ENCODE data around the gene INSIG2.

INSIG2 gene

GRCh38 chr2:118056801-118057200 lies 31.5 kb upstream of the INSIG2 start:
- in situ Hi-C loops (cut with MboI; ENCODE audit: low sequenced_read_pairs, unreplicated experiment) = no loop called here
- no peak for TF ChIP-seq CTCF (IDR thresholded peaks at IDR 0.05; ENCODE audit: borderline replicate concordance, control extremely low read depth, extremely low read depth, insufficient read depth, missing control alignments)
- no peak for DNase-seq (ENCODE audit: low spot score)

GRCh38 chr2:118058951-118059350 lies 29.3 kb upstream of the INSIG2 start:
- TF ChIP-seq CTCF (IDR thresholded peaks at IDR 0.05; ENCODE audit: borderline replicate concordance, control extremely low read depth, extremely low read depth, insufficient read depth, missing control alignments) = no peak
- in situ Hi-C loops (cut with MboI; ENCODE audit: low sequenced_read_pairs, unreplicated experiment) = no loop called here
- DNase-seq (ENCODE audit: low spot score) = no peak

GRCh38 chr2:118059919-118060478 lies 28.3 kb upstream of the INSIG2 start:
- no peak for DNase-seq (ENCODE audit: low spot score)
- in situ Hi-C loops (cut with MboI; ENCODE audit: low sequenced_read_pairs, unreplicated experiment) = no loop called here
- TF ChIP-seq CTCF (IDR thresholded peaks at IDR 0.05; ENCODE audit: borderline replicate concordance, control extremely low read depth, extremely low read depth, insufficient read depth, missing control alignments) = no peak

GRCh38 chr2:118061135-118061955 lies 26.9 kb upstream of the INSIG2 start:
- peak; percentile 11 for DNase-seq (ENCODE audit: low spot score)
- TF ChIP-seq CTCF (IDR thresholded peaks at IDR 0.05; ENCODE audit: borderline replicate concordance, control extremely low read depth, extremely low read depth, insufficient read depth, missing control alignments) = peak; percentile 54
- in situ Hi-C loops (cut with MboI; ENCODE audit: low sequenced_read_pairs, unreplicated experiment) = no loop called here

- DNase-seq (ENCODE audit: low spot score) = no peak
- in situ Hi-C loops (cut with MboI; ENCODE audit: low sequenced_read_pairs, unreplicated experiment) = no loop called here
- TF ChIP-seq CTCF (IDR thresholded peaks at IDR 0.05; ENCODE audit: borderline replicate concordance, control extremely low read depth, extremely low read depth, insufficient read depth, missing control alignments) = no peak
Measured at GRCh38 chr2:118062048-118062447, 26.2 kb upstream of the INSIG2 start.

GRCh38 chr2:118062669-118063068 lies 25.6 kb upstream of the INSIG2 start:
- in situ Hi-C loops (cut with MboI; ENCODE audit: low sequenced_read_pairs, unreplicated experiment) = no loop called here

More at GRCh38 chr2:118062669-118063068, 25.6 kb upstream of the INSIG2 start:
- DNase-seq (ENCODE audit: low spot score) = no peak
- no peak for TF ChIP-seq CTCF (IDR thresholded peaks at IDR 0.05; ENCODE audit: borderline replicate concordance, control extremely low read depth, extremely low read depth, insufficient read depth, missing control alignments)
